ENCODE measurements around the gene CD82.
"Not testable (repeated sequence)": the region's sequence is repeated elsewhere in the genome, so short reads cannot be mapped to it uniquely, and the experiment has no call there.

The CD82 gene

GRCh38 chr11:44658506-44658850, 93.0 kb downstream of the CD82 start:
- no peak for DNase-seq

- DNase-seq: peak in 5 of 51 donors; percentile 1 to 27 (median 9)
Measured at GRCh38 chr11:44659641-44660040, 94.2 kb downstream of the CD82 start.

GRCh38 chr11:44660535-44660934, 95.1 kb downstream of the CD82 start:
- DNase-seq: not testable (repeated sequence)

- DNase-seq: no peak
Measured at GRCh38 chr11:44661311-44661717, 95.9 kb downstream of the CD82 start.

Measured in hypothalamus (tissue), 51 donors.